ENCODE results near the gene NCKAP5. TPM values are rescaled to one million over a fixed set of nuclear protein-coding genes. Genes with fewer than 3 reads are reported as not detected.

The NCKAP5 gene
- total and polyA plus RNA-seq, 7 donors: 0.03 to 1.2 (median 0.22) TPM

DNA sequence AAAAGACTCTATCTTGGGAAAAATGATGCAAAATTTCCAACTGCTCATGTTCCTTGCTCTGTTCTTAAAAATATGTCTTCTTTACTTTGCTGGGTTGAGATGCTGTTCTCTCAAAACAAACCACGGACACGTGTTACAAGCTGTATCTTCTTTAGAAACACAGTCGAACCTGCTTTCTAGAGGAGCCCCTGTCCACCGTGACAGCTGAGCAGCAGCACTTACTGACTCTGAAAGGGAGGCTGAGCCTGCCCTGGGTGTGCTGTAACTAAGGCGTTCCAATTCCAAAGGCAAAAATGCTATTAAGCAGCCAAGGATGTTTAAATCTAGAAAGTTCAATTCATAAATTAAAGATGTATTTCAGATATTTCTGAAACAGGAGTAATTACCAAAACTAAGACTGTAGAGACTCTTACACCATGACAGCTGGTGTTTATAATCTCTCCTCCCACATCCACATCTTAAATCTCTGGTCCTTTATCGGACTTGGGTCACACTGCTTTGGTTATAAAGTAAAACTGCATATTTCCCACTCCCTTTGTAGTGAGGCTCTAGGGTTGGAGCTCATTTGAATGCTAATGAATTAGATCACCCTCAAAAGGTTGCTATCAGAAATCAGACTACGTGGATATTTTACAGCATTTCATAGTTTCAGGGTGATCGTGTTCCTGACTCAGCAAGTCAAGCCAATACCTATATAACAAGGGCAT, 617.1 kb downstream of the NCKAP5 start:
- H3K4me1 ChIP-seq: no peaks in the 10 kb centered on the region
- no peak overlapping the region for H3K4me3 ChIP-seq
- intact Hi-C loops (cut with DNase I): no loop called here
- H3K36me3 ChIP-seq (ENCODE audit: insufficient read depth in 1 of 2, low read depth in 1 of 2): no peaks in the 10 kb centered on the region
- TF ChIP-seq, protein P1, sequence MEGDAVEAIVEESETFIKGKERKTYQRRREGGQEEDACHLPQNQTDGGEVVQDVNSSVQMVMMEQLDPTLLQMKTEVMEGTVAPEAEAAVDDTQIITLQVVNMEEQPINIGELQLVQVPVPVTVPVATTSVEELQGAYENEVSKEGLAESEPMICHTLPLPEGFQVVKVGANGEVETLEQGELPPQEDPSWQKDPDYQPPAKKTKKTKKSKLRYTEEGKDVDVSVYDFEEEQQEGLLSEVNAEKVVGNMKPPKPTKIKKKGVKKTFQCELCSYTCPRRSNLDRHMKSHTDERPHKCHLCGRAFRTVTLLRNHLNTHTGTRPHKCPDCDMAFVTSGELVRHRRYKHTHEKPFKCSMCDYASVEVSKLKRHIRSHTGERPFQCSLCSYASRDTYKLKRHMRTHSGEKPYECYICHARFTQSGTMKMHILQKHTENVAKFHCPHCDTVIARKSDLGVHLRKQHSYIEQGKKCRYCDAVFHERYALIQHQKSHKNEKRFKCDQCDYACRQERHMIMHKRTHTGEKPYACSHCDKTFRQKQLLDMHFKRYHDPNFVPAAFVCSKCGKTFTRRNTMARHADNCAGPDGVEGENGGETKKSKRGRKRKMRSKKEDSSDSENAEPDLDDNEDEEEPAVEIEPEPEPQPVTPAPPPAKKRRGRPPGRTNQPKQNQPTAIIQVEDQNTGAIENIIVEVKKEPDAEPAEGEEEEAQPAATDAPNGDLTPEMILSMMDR (IDR thresholded peaks at IDR 0.05): no peak
- no peaks in the 10 kb centered on the region for H3K27me3 ChIP-seq (ENCODE audit: insufficient read depth in 3 of 3, low read length in 2 of 3)
- ATAC-seq (no peak), DNase-seq (no peak)
- H3K27ac ChIP-seq: no peak overlapping the region
- no peaks in the 10 kb centered on the region for H3K9me3 ChIP-seq
- WGBS, 3 donors: 41 to 50% (median 45%) methylated on average over 8 of the region's 8 CpGs

DNA sequence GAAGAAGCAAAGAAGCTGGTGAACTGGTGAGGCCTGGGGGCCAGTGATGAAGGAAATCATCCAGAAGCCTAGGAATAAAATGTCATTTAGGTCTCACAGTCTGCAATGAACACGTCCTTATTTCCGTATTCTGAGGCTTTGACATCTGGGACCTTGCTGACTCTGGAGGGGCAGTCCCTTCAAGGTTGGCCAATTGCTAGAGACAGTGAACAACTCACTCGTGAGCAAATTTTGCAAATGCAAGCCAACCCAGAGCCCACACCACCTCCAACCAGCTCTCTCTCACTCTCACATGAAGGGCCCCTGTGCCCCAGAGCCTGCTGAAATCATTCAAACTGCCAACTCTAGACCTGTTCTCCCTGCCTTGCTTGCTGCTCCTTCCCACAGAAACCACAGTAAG, 619.2 kb downstream of the NCKAP5 start:
- intact Hi-C loops (cut with DNase I): no loop called here
- H3K36me3 ChIP-seq (ENCODE audit: insufficient read depth in 1 of 2, low read depth in 1 of 2): no peaks in the 10 kb centered on the region
- 82 to 88% (median 86%) methylated on average over 3 of the region's 3 CpGs for WGBS, 3 donors
- H3K27ac ChIP-seq: no peak overlapping the region
- ATAC-seq: no peak
- no peaks in the 10 kb centered on the region for H3K27me3 ChIP-seq (ENCODE audit: insufficient read depth in 3 of 3, low read length in 2 of 3)
- H3K9me3 ChIP-seq: no peaks in the 10 kb centered on the region
- no peak overlapping the region for H3K4me3 ChIP-seq
- no peaks in the 10 kb centered on the region for H3K4me1 ChIP-seq
- TF ChIP-seq, protein P1 (IDR thresholded peaks at IDR 0.05): no peak
- DNase-seq: no peak

DNA sequence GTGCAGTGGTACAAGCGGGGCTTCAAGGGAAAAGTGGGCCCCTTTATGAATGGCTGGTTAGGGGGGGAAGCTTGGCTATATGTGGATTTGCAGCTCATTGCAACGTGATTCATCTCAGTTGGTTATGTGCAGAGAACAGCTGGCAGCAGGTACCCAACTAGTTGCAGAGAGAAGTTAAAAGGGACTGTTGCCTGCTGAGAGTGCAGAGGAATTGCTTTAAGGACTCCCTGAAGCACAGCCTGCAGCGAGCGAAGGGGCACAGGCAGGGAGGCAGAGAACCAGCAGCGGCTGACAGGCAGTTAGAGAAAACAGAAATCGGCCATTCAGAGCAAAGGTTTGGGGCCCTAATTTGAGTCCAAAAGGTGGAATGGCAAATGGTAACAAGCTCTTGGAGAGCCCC, 620.1 kb downstream of the NCKAP5 start:
- intact Hi-C loops (cut with DNase I): no loop called here
- TF ChIP-seq, protein P1 (IDR thresholded peaks at IDR 0.05): no peak
- Histone ChIP-seq H3K9me3 (no peaks in the 10 kb centered on the region), H3K27me3 (ENCODE audit: insufficient read depth in 3 of 3, low read length in 2 of 3) (no peaks in the 10 kb centered on the region), H3K4me1 (no peaks in the 10 kb centered on the region), H3K4me3 (no peak overlapping the region), H3K36me3 (ENCODE audit: insufficient read depth in 1 of 2, low read depth in 1 of 2) (no peaks in the 10 kb centered on the region), H3K27ac (no peak overlapping the region)
- WGBS, 3 donors: 70 to 83% (median 72%) methylated on average over 6 of the region's 6 CpGs
- ATAC-seq (no peak), DNase-seq (no peak)

DNA sequence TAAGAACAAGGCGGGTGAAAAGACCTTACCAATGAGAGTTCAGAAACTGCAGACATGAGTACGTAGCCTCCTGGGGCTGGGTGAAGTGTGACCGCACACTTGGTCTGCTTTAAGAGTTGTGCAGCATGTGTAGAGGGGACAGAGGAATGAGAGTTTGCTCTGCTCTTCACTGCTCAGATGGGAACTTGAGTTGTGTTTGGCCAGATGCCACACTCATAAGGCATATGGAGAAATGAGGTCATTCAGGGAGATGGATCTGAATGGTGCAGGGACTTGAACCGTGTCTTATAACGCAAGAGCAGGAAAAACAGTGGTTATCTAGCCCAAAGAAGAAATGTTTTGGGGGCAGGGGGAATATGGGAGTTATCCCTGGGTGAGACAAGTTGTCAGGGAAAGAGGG, 624.4 kb downstream of the NCKAP5 start:
- WGBS, 3 donors: 59 to 82% (median 64%) methylated on average over 5 of the region's 5 CpGs
- intact Hi-C loops (cut with DNase I): no loop called here
- Histone ChIP-seq H3K27me3 (ENCODE audit: insufficient read depth in 3 of 3, low read length in 2 of 3) (no peaks in the 10 kb centered on the region), H3K9me3 (no peaks in the 10 kb centered on the region), H3K4me1 (no peaks in the 10 kb centered on the region), H3K4me3 (no peak overlapping the region), H3K27ac (no peak overlapping the region), H3K36me3 (ENCODE audit: insufficient read depth in 1 of 2, low read depth in 1 of 2) (no peaks in the 10 kb centered on the region)
- DNase-seq (no peak), ATAC-seq (no peak)
- TF ChIP-seq, protein P1 (IDR thresholded peaks at IDR 0.05): no peak
